ENCODE data around the gene CRTAP.
"Not testable (repeated sequence)": the region's sequence is repeated elsewhere in the genome, so short reads cannot be mapped to it uniquely, and the experiment has no call there.

The CRTAP gene

DNA sequence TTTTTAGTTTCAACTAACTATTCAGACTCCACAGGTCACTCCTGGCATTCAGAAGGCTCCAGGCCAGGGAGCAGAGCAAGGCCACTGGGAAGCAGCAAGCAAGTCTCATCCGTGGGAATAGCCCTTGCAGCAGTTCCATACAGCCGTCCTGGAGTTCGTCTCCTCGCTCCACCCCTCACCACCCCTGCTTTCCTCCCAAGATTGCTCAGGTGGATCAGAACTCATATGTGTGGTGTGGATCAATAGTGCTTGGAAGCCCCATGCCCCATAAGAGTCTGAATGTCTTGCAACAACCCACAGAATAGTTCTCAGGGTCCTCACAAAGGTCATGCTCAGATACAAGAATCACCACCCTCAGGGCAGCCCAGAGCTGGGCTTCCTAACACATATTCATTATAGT, 60.3 kb downstream of the CRTAP start:
- DNase-seq = no peak

DNA sequence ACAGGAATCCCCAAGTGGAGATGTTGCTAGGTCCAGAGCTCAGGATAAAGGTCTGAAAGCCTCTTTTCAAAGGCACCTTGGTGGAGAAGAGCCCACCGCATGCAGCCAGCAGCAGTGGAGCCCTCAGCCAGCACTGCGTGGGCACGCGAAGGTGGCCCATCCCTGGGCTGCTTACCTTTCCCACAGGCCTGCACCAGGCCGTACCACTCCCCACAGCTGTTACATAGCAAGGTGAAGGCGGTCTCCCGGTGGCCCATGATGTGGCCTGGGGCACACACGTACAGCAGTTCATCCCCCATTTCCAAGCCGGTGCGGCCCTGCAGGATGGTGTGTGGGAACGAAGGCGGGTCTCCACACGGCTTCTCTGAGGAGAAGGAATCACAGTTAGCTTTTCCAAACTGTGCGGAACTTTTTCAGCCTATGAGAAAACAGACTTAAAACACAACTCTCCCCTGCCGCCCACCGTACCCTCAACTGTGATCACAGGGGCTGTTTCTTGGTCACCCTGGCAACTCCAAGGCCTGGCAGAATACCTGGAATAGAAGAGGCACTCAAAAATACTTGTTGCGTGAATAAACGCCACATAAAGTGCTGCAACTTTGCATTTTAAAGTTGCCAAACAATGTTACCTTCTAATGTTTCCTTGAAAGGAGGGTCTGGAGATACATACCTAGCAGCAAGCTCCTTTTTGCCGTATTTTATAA, 61.0 kb downstream of the CRTAP start:
- no peak for DNase-seq

DNA sequence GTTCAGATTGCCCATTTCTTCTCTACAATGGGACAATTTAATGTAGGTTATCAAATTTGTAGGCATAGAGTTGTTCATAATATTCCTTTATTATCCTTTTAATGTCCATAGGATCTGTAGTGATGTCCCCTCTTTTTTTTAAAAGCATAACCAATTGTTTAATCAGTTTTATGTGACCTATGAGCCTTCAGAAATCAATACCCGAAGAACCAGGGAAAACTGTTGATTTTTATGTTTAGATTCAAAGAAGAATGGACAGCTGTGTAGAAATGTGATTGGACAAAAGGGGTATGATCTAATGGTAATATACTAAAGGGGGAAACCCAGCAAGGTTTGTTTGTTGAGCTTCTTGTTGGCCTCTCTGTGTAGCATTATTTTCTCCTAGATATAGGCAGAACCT, 65.3 kb downstream of the CRTAP start:
- DNase-seq = no peak

DNA sequence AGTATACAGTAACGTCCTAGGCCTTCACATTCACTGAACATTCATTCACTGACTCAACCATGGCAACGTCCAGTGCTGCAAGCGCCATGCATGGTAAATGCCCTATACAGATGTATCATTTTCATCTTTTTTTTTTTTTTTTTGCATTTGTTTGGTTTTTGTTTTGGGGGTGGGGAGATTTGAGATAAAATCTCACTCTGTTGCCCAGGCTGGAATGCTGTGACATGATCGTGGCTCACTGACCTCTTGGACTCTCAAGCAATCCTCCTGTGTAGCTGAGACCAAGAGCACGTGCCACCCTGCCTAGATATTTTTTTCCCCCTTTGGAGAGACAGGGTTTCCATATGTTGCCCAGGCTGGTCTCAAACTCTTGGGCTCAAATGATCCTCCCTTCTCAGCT, 67.4 kb downstream of the CRTAP start:
- no peak for DNase-seq

DNA sequence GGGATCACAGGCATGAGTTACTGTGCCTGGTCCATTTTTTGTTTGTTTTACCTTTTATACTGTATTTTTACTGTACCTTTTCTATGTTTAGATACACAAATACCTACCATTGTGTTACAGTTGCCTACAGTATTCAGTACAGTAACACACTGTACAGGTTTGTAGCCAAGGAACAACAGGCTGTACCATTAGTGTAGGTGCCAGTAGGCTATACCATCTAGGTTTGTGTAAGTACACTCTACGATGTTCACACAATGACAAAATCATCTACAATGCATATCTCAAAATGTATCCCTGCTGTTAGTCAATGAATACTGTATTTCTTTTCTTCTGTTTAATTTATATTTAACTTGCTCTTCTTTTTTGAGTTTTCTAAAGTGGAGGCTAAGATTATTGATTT, 67.8 kb downstream of the CRTAP start:
- DNase-seq = not testable (repeated sequence)

DNA sequence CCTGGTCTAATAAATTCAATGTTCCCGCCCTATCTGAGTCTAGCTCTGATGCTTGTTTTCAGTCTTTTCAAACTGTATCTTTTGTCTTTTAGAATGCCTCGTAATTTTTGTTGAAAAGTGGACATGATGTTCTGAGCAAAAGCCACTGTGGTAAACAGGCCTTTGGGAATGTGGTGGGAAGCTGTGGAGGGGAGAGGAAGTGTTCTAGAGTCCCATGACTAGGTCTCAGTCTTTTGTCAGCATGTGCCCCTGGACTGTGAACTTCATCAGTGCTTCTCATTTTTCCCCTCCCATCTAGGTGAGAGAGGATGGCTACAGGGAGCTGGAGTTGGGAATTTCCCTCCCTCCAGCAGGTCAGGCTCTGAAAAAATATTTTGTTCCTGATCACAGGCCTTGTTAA, 71.0 kb downstream of the CRTAP start:
- DNase-seq = no peak

DNA sequence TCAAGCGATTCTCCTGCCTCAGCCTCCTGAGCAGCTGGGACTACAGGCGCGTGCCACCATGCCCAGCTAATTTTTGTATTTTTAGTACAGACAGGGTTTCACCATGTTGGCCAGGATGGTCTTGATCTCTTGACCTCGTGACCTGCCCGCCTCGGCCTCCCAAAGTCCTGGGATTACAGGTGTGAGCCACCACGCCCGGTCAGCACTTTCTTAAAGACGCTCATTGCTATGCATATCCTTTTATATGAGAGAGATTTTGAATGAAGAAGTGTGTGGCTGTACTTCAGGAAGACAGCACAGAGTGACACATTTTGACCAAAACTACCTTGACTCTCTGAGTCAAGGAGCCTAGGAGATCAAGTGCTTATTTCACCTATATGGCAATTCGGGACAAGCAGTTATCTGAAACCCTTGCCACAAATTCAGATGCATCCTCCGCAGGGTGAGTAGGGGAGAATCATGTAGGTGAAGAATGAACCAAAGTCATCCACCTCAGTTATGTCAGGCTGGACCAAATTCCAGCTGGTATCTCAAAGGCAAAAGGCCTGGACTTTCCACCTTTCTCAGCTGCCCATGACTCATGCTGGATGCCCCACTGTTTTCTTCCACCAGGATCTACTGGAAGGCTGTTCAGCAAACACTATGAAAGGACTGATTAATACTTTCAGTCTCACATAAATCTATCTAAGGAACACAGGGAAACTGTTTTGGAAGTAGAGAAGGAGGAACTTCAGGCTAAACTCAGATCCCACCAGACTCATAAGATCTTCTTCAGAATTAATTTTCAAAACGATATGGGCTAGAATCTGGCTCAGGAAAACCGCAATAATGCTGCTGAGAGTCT, 72.9 kb downstream of the CRTAP start:
- no peak for DNase-seq

DNA sequence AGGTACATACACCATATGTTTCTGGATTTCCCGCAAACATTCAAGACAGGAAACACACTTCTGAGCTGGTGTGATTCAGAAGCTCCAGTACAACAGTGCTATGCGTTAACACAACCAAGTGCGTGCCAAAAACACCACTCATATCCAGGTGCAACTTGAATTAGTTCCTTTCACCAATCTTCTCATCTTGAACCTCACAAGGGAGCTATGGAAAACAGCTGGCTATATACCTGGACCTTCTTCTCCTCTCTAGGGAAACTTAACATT, 73.5 kb downstream of the CRTAP start:
- no peak for DNase-seq

DNA sequence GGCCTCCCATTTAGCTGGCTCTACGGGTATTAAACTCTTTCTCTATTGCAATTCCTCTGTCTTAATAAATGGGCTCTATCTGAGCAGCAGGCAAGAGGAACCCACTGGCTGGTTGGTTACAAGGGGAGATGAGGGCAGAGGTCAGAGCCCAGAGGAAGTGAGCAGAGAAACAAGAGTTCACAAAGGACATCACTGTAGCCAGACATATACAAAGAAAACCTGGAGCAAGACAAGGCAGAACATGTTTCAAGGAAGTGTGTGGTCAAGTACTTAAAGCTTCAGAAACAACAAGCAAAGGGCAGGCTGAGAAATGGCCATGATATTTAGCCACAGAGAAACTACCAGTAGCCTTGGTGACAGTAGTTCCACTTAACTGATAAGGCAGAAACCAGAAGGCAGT, 80.5 kb downstream of the CRTAP start:
- DNase-seq = no peak

DNA sequence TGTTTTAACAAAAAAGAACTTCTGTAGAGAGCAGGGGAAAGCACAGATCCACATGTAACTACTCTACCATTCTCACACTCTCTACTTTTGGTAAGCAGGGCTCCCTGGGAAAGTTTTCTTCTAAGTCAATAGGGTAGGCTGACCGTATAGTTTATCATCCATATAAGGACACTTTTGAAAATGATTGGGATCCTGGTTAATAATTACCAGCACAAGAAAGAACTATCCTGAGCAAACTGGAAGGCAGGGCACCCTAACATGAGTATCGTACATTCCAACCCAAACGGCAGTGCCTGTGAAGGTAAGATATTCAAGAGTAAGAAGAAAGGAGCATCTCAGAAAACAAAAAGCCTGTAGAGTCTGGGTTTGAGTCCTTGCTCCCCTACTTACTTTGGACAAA, 82.7 kb downstream of the CRTAP start:
- DNase-seq = no peak

Data from hypothalamus (tissue), 51 donors.